ENCODE data around the gene PTH.

The PTH gene

DNA sequence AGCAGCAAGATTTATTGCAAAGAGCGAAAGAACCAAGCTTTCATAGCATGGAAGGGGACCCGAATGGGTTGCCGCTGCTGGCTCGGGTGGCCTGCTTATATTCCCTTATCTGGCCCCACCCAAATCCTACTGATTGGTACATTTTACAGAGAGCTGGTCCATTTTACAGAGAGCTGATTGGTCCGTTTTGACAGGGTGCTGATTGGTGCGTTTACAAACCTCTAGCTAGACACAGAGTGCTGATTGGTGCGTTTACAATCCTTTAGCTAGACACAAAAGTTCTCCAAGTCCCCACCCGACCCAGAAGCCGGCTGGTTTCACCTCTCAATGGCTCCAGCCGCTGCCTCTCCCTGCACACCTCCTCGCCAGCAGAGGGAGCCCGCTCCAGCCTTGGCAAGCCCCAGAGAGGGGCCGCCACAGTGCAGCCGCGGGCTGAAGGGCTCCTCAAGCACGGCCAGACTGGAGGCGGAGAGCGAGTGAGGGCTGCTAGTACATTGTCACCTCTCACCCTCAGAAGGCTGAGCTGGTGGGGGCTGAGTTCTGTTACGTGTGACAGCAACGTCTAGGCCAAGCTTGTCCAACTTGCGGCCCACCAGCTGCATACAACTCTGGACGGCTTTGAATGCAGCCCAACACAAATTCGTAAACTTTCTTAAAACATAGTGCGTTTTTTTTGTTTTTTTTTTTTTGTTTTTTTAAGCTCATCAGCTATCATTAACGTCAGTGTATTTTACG lies 8.7 kb downstream of the PTH start:
- no peak overlapping the region for H3K27ac ChIP-seq
- H3K9ac ChIP-seq = no peak overlapping the region
- no peaks in the 10 kb centered on the region for H4K20me1 ChIP-seq
- peaks cover 11 to 34% (median 23%) of the 10 kb centered on the region in 11 experiments; a peak in 21 of 22 replicates for H3K9me3 ChIP-seq (replicated peaks in 1 of 11)
- H3K4me3 ChIP-seq = peak overlapping the region in 3 of 10 experiments; percentile 28 to 38 (median 34); a peak in 5 of 20 replicates
- no peaks in the 10 kb centered on the region for H3K4me1 ChIP-seq
- H3K4me2 ChIP-seq = peak overlapping the region in 5 of 11 experiments; percentile 8 to 56 (median 41); a peak in 7 of 22 replicates
- H3K27me3 ChIP-seq = peaks cover 0 to 6% (median 0%) of the 10 kb centered on the region in 11 experiments; a peak in 2 of 22 replicates
- no peaks in the 10 kb centered on the region for H3K36me3 ChIP-seq
- no peak for TF ChIP-seq Cebpa-rat (IDR thresholded peaks at IDR 0.05)

- no peak overlapping the region for H3K4me3 ChIP-seq
- no peak overlapping the region for H3K27ac ChIP-seq
- peaks cover 0 to 16% (median 10%) of the 10 kb centered on the region in 11 experiments; a peak in 18 of 22 replicates for H3K9me3 ChIP-seq (replicated peaks in 1 of 11)
- no peaks in the 10 kb centered on the region for H3K36me3 ChIP-seq
- H3K9ac ChIP-seq = no peak overlapping the region
- H3K4me1 ChIP-seq = no peaks in the 10 kb centered on the region
- no peak for TF ChIP-seq Cebpa-rat (IDR thresholded peaks at IDR 0.05)
- H3K4me2 ChIP-seq = no peak overlapping the region
- no peaks in the 10 kb centered on the region for H3K27me3 ChIP-seq
- no peaks in the 10 kb centered on the region for H4K20me1 ChIP-seq
Measured at GRCh38 chr11:13480198-13480597, 15.6 kb downstream of the PTH start.

DNA sequence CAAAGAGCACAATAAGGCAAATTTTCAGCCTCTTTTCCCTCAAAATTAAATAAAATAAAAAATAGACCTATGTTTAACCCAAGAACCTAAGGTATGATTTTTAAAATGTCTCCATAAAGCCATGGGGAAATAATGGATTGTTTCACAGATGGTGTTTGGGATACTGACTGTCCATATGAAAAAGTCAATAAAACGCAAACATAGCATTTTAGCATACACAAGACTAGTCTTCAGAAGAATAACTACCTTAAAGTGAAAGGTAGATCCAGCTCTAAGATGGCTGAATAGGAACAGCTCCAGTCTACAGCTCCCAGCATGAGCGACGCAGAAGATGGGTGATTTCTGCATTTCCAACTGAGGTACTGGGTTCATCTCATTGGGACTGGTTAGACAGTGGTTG lies 16.1 kb downstream of the PTH start:
- H3K36me3 ChIP-seq = no peaks in the 10 kb centered on the region
- no peaks in the 10 kb centered on the region for H4K20me1 ChIP-seq
- H3K4me3 ChIP-seq = no peak overlapping the region
- H3K9ac ChIP-seq = no peak overlapping the region
- TF ChIP-seq Cebpa-rat (IDR thresholded peaks at IDR 0.05) = no peak
- no peak overlapping the region for H3K27ac ChIP-seq
- H3K9me3 ChIP-seq (replicated peaks in 1 of 11) = peaks cover 0 to 12% (median 5%) of the 10 kb centered on the region in 11 experiments; a peak in 14 of 22 replicates
- H3K27me3 ChIP-seq = no peaks in the 10 kb centered on the region
- no peak overlapping the region for H3K4me2 ChIP-seq
- H3K4me1 ChIP-seq = no peaks in the 10 kb centered on the region

DNA sequence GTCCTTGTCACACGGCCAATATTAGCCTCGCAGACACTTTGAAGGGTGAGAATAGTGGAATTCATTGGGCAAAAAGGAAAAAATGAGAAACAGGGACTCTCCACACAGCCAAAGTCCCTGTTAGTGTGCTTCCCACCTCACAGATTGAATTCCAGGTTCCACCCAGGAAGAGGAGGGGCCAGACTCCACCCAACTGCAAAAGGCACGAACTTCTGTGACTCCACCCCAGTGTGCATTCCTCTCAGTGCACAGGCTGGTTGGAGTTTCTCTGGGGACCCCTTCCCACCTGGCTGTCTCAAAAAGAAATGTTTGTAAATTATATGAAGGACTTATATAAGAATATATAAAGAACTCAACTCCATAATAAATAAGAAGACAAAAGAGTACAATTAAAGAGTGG lies 20.7 kb downstream of the PTH start:
- Histone ChIP-seq H3K4me3 (no peak overlapping the region), H3K9me3 (replicated peaks in 1 of 11) (peaks cover 0 to 4% (median 0%) of the 10 kb centered on the region in 11 experiments; a peak in 2 of 22 replicates), H3K27me3 (no peaks in the 10 kb centered on the region), H3K36me3 (no peaks in the 10 kb centered on the region), H3K4me1 (no peaks in the 10 kb centered on the region), H3K9ac (no peak overlapping the region), H3K4me2 (no peak overlapping the region), H3K27ac (no peak overlapping the region), H4K20me1 (no peaks in the 10 kb centered on the region)
- TF ChIP-seq Cebpa-rat (IDR thresholded peaks at IDR 0.05) = no peak

DNA sequence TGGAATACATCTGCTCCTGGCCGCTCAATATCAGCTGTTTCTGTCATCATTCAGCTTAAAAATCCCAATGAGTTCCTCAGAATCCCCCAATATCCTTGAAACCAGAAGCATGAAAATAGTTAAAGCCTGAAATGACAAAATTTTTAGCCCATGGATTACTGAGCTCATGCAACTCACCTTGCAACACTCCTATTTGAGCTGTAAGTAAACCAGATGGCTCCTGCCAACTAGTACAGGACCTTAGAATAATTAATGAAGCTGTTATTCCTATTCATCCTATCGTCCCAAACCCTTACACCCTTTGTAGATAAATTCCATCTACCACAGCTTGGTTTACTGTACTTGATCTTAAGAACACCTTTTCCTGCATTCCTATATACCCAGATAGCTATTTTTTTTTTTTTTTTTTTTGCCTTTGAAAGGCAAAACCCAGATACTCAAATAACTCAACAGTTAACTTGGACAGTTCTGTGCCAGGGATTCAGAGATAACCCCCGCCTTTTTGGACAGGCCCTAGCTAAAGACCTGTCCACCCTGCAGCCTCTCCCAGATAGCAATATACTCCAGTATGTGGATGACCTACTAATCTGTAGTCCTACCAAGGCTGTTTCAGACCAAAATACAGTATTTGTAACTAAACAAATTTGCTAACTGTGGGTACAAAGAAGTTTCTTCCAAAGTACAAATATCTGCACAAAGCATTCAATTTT lies 22.6 kb downstream of the PTH start:
- Histone ChIP-seq H3K4me3 (no peak overlapping the region), H4K20me1 (no peaks in the 10 kb centered on the region), H3K27ac (no peak overlapping the region), H3K4me1 (no peaks in the 10 kb centered on the region), H3K9ac (no peak overlapping the region), H3K9me3 (replicated peaks in 1 of 11) (no peaks in the 10 kb centered on the region), H3K4me2 (no peak overlapping the region), H3K36me3 (no peaks in the 10 kb centered on the region), H3K27me3 (no peaks in the 10 kb centered on the region)
- no peak for TF ChIP-seq Cebpa-rat (IDR thresholded peaks at IDR 0.05)

DNA sequence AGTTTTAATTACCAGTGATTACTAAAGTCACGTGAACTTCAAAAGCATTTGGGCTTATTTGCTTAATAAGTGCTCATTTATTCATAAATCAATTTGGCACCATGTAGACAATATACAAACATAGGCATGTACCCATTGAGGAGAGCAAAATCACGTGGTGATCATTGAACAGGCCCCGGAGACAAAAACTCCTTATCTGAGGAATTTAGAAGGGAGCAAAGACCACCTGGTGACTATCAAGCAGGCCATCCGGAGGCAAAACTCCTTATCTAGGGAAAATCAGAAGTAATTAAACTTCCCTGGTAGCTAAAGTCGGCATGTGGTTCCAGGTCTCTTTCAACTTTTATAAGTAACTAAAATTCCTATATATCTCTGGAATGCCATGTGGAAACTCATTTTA lies 27.0 kb downstream of the PTH start:
- Histone ChIP-seq H3K36me3 (no peaks in the 10 kb centered on the region), H4K20me1 (no peaks in the 10 kb centered on the region), H3K27me3 (no peaks in the 10 kb centered on the region), H3K9me3 (replicated peaks in 1 of 11) (no peaks in the 10 kb centered on the region), H3K4me3 (no peak overlapping the region), H3K27ac (no peak overlapping the region), H3K4me2 (no peak overlapping the region), H3K4me1 (peaks cover 4 to 8% (median 5%) of the 10 kb centered on the region in 10 experiments), H3K9ac (no peak overlapping the region)
- no peak for TF ChIP-seq Cebpa-rat (IDR thresholded peaks at IDR 0.05)

- Histone ChIP-seq H3K27me3 (no peaks in the 10 kb centered on the region), H3K9ac (no peak overlapping the region), H3K9me3 (replicated peaks in 1 of 11) (no peaks in the 10 kb centered on the region), H4K20me1 (peaks cover 0 to 10% (median 0%) of the 10 kb centered on the region in 11 experiments; a peak in 5 of 22 replicates), H3K4me2 (no peak overlapping the region), H3K4me1 (peaks cover 20 to 24% (median 22%) of the 10 kb centered on the region in 10 experiments), H3K4me3 (no peak overlapping the region), H3K36me3 (no peaks in the 10 kb centered on the region), H3K27ac (no peak overlapping the region)
- no peak for TF ChIP-seq Cebpa-rat (IDR thresholded peaks at IDR 0.05)
Measured at GRCh38 chr11:13465909-13466371, 29.9 kb downstream of the PTH start.

DNA sequence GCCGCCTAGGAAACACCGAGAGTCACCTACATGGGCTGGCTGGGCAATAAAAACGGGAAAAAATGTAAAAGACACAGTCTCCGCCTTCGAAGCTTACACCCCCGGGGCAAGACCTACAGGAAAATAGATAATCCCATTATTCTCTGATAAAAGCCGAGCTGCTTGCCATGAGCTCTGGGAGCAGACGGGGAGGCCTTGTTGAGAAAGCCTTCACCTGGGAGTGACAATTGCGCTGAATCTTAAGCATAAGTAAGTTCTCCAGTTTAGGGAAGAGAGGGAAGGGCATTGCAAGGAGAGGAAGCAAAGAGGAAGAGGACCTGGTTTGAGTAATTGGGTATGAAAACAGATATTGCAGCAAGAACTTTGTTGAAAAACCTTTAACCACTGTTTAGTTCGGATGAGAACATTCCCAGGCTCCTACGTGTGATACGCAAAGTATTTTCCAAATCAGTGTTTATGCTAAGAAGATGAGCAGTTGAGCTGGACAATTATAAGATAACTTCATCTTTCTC lies 32.0 kb downstream of the PTH start:
- no peak for TF ChIP-seq Cebpa-rat (IDR thresholded peaks at IDR 0.05)
- peak overlapping the region; percentile 79 to 95 (median 89) for H3K4me2 ChIP-seq
- peaks cover 22 to 38% (median 29%) of the 10 kb centered on the region in 10 experiments for H3K4me1 ChIP-seq
- peaks cover 0 to 9% (median 6%) of the 10 kb centered on the region in 11 experiments; a peak in 5 of 22 replicates for H3K9me3 ChIP-seq (replicated peaks in 1 of 11)
- peak overlapping the region; percentile 87 to 92 (median 91) for H3K9ac ChIP-seq
- H3K4me3 ChIP-seq = peak overlapping the region; percentile 78 to 98 (median 92)
- peak overlapping the region; percentile 49 to 93 (median 88); a peak in 21 of 22 replicates for H3K27ac ChIP-seq
- H4K20me1 ChIP-seq = peaks cover 0 to 27% (median 5%) of the 10 kb centered on the region in 11 experiments; a peak in 6 of 22 replicates
- H3K36me3 ChIP-seq = peaks cover 0 to 18% (median 7%) of the 10 kb centered on the region in 11 experiments; a peak in 12 of 22 replicates
- no peaks in the 10 kb centered on the region for H3K27me3 ChIP-seq

Data from BLaER1 treated with 17β-estradiol and CSF1 and Interleukin-3, amounts not matched to agents 10 nM and 100 nM (cell line).